Gastroesophageal sphincter (tissue), 4 donors: ENCODE results near the gene ZNF318. TPM values are rescaled to one million over a fixed set of nuclear protein-coding genes. Genes with fewer than 3 reads are reported as not detected.

Experiments
- ATAC-seq: fragments of 150-250 bp; one replicate; pipeline ENCODE4 v1.9.1; 2016; ENCODE audit warnings: mild to moderate bottlenecking, moderate library complexity
- H3K27ac ChIP-seq, 4 donors: fragments of 200-600 bp; sonication (generic) in 3 of 4; 1 replicate in 3 of 4; 2 replicates in 1 of 4; pipeline ENCODE4 v1.5.1; 2016 to 2019
- H3K27me3 ChIP-seq: fragments of 200-600 bp; sonication (generic); one replicate; pipeline ENCODE4 v1.5.1; 2019
- H3K36me3 ChIP-seq, 2 donors: fragments of 200-600 bp; sonication (generic); one replicate each; pipeline ENCODE4 v1.5.1; 2019; ENCODE audit warnings: control low read depth in 1 of 2
- H3K4me1 ChIP-seq, 3 donors: fragments of 200-600 bp; sonication (generic); 1 replicate in 2 of 3; 2 replicates in 1 of 3; pipeline ENCODE4 v1.5.1; 2016 to 2019; ENCODE audit warnings: control low read depth in 2 of 3
- H3K4me3 ChIP-seq, 2 donors: fragments of 200-600 bp; sonication (generic); one replicate each; pipeline ENCODE4 v1.5.1; 2019; ENCODE audit warnings: mild to moderate bottlenecking in 1 of 2, moderate library complexity in 1 of 2
- H3K9me3 ChIP-seq, 3 donors: fragments of 200-600 bp; sonication (generic); one replicate each; pipeline ENCODE4 v1.5.1; 2017 to 2019; ENCODE audit warnings: control low read depth in 2 of 3
- CTCF ChIP-seq, 4 experiments: fragments of 200-600 bp in 2 of 4; fragments of 450-650 bp in 2 of 4; sonication (generic) in 1 of 4; IDR thresholded peaks; one replicate each; pipeline ENCODE4 v1.5.1; 2017 to 2019; ENCODE audit warnings: antibody characterized with exemption in 4 of 4, mild to moderate bottlenecking in 2 of 4, moderate library complexity in 2 of 4
- EP300 ChIP-seq: sonication (generic); formaldehyde crosslinking; IDR thresholded peaks from one replicate; pipeline ENCODE4 v1.6.1; 2017; ENCODE audit warnings: antibody characterized with exemption, mild to moderate bottlenecking
- POLR2A ChIP-seq, 2 donors: fragments of 450-650 bp; IDR thresholded peaks; one replicate each; pipeline ENCODE4 v1.6.1; 2017; ENCODE audit warnings: antibody characterized with exemption in 2 of 2, mild to moderate bottlenecking in 2 of 2, moderate library complexity in 1 of 2
- POLR2AphosphoS5 ChIP-seq: sonication (generic); formaldehyde crosslinking; IDR thresholded peaks from one replicate; pipeline ENCODE4 v1.6.1; 2017; ENCODE audit warnings: antibody characterized with exemption
- WGBS, 2 donors: methylation state at CpG; one replicate each; pipeline ENCODE4 v1.1.5; 2018; ENCODE audit warnings: low coverage in 1 of 2; 5-methylcytosine and 5-hydroxymethylcytosine counted together
- total RNA-seq, 4 donors: library from RNA; depleted of rRNA; stranded (reverse); fragments of >200 nt; gene quantifications; one replicate each; pipeline ENCODE4 v1.1.0, GENCODE V29; 2016

Gene ZNF318
- total RNA-seq, 4 donors from 2014 or later = 11.7 to 22.1 (median 18.4) TPM

GRCh38 chr6:43311666-43312065, 57.8 kb downstream of the ZNF318 start:
- Histone ChIP-seq H3K27me3 (peaks cover 17% of the 10 kb centered on the region), H3K27ac (no peak overlapping the region), H3K4me1 (peaks cover 0 to 17% (median 9%) of the 10 kb centered on the region in 3 donors), H3K36me3 (peaks cover 0 to 4% of the 10 kb centered on the region in 2 donors), H3K4me3 (no peak overlapping the region), H3K9me3 (no peaks in the 10 kb centered on the region)
- TF ChIP-seq CTCF (IDR thresholded peaks at IDR 0.05) (no peak), POLR2AphosphoS5 (no peak), POLR2A (IDR thresholded peaks at IDR 0.05) (no peak), EP300 (no peak)
- no peak for ATAC-seq
- WGBS, 2 donors = 68 to 72% methylated on average over 3 of the region's 3 CpGs

- Histone ChIP-seq H3K36me3 (peaks cover 0 to 4% of the 10 kb centered on the region in 2 donors), H3K4me3 (no peak overlapping the region), H3K4me1 (peaks cover 0 to 17% (median 9%) of the 10 kb centered on the region in 3 donors), H3K27ac (no peak overlapping the region), H3K9me3 (no peaks in the 10 kb centered on the region), H3K27me3 (peaks cover 26% of the 10 kb centered on the region)
- no peak for TF ChIP-seq POLR2AphosphoS5
- no peak for TF ChIP-seq EP300
- TF ChIP-seq POLR2A (IDR thresholded peaks at IDR 0.05) = no peak
- TF ChIP-seq CTCF (IDR thresholded peaks at IDR 0.05) = no peak
- ATAC-seq = no peak
Measured at GRCh38 chr6:43310624-43311023, 58.8 kb downstream of the ZNF318 start.

GRCh38 chr6:43310134-43310533, 59.3 kb downstream of the ZNF318 start:
- no peak overlapping the region for H3K27ac ChIP-seq
- no peak for ATAC-seq
- no peak for TF ChIP-seq CTCF (IDR thresholded peaks at IDR 0.05)
- no peak for TF ChIP-seq POLR2A (IDR thresholded peaks at IDR 0.05)
- TF ChIP-seq POLR2AphosphoS5 = no peak
- no peak for TF ChIP-seq EP300
- H3K4me3 ChIP-seq = no peak overlapping the region
- WGBS, 2 donors = 78 to 94% methylated on average over 1 to 2 of the region's 2 CpGs
- peaks cover 0 to 4% of the 10 kb centered on the region in 2 donors for H3K36me3 ChIP-seq
- peaks cover 0 to 17% (median 9%) of the 10 kb centered on the region in 3 donors for H3K4me1 ChIP-seq
- no peaks in the 10 kb centered on the region for H3K9me3 ChIP-seq
- peaks cover 26% of the 10 kb centered on the region for H3K27me3 ChIP-seq

- Histone ChIP-seq H3K27me3 (peaks cover 33% of the 10 kb centered on the region), H3K9me3 (no peaks in the 10 kb centered on the region), H3K36me3 (no peaks in the 10 kb centered on the region), H3K4me3 (peak overlapping the region in 1 of 2 donors; percentile 46), H3K27ac (no peak overlapping the region), H3K4me1 (peaks cover 0 to 17% (median 9%) of the 10 kb centered on the region in 3 donors)
- peak; percentile 37 for ATAC-seq
- 9 to 50% methylated on average over 2 to 5 of the region's 9 CpGs for WGBS, 2 donors
- no peak for TF ChIP-seq POLR2A (IDR thresholded peaks at IDR 0.05)
- no peak for TF ChIP-seq CTCF (IDR thresholded peaks at IDR 0.05)
- TF ChIP-seq POLR2AphosphoS5 = no peak
- TF ChIP-seq EP300 = no peak
Measured at GRCh38 chr6:43308990-43309477, 60.4 kb downstream of the ZNF318 start.
